ENCODE data around the gene KRTAP16-1.

The KRTAP16-1 gene

GRCh38 chr17:41294016-41294415 lies 15.1 kb downstream of the KRTAP16-1 start:
- TF ChIP-seq TAF1 (IDR thresholded peaks at IDR 0.05; ENCODE audit: borderline replicate concordance, insufficient read depth, low read length) (no peak), POLR2AphosphoS5 (IDR thresholded peaks at IDR 0.05; ENCODE audit: low read depth, low read length) (no peak)

GRCh38 chr17:41287050-41287449 lies 22.1 kb downstream of the KRTAP16-1 start:
- no peak for TF ChIP-seq FOXP2 (optimal IDR thresholded peaks at IDR 0.05; ENCODE audit: borderline replicate concordance, extremely low read depth, extremely low read length, insufficient read depth)
- TF ChIP-seq SIN3A (IDR thresholded peaks at IDR 0.05; ENCODE audit: borderline replicate concordance, insufficient read depth, low read length) = no peak
- TF ChIP-seq REST (IDR thresholded peaks at IDR 0.05; ENCODE audit: insufficient read depth in 1 of 2, low read depth in 2 of 2, low read length in 2 of 2) = no peak
- TF ChIP-seq POLR2AphosphoS5 (IDR thresholded peaks at IDR 0.05; ENCODE audit: low read depth, low read length) = no peak

- TF ChIP-seq REST (IDR thresholded peaks at IDR 0.05; ENCODE audit: insufficient read depth in 1 of 2, low read depth in 2 of 2, low read length in 2 of 2) (no peak), SIN3A (IDR thresholded peaks at IDR 0.05; ENCODE audit: borderline replicate concordance, insufficient read depth, low read length) (no peak), TAF1 (IDR thresholded peaks at IDR 0.05; ENCODE audit: borderline replicate concordance, insufficient read depth, low read length) (no peak), POLR2AphosphoS5 (IDR thresholded peaks at IDR 0.05; ENCODE audit: low read depth, low read length) (no peak), FOXP2 (optimal IDR thresholded peaks at IDR 0.05; ENCODE audit: borderline replicate concordance, extremely low read depth, extremely low read length, insufficient read depth) (no peak)
Observed at GRCh38 chr17:41284546-41284945, 24.6 kb downstream of the KRTAP16-1 start.

- no peak for TF ChIP-seq SIN3A (IDR thresholded peaks at IDR 0.05; ENCODE audit: borderline replicate concordance, insufficient read depth, low read length)
- TF ChIP-seq TAF1 (IDR thresholded peaks at IDR 0.05; ENCODE audit: borderline replicate concordance, insufficient read depth, low read length) = no peak
- TF ChIP-seq REST (IDR thresholded peaks at IDR 0.05; ENCODE audit: insufficient read depth in 1 of 2, low read depth in 2 of 2, low read length in 2 of 2) = no peak
Observed at GRCh38 chr17:41284043-41284442, 25.1 kb downstream of the KRTAP16-1 start.

GRCh38 chr17:41278176-41278955 lies 30.7 kb downstream of the KRTAP16-1 start:
- TF ChIP-seq REST (IDR thresholded peaks at IDR 0.05; ENCODE audit: insufficient read depth in 1 of 2, low read depth in 2 of 2, low read length in 2 of 2) (no peak), SIN3A (IDR thresholded peaks at IDR 0.05; ENCODE audit: borderline replicate concordance, insufficient read depth, low read length) (no peak), TAF1 (IDR thresholded peaks at IDR 0.05; ENCODE audit: borderline replicate concordance, insufficient read depth, low read length) (no peak), FOXP2 (optimal IDR thresholded peaks at IDR 0.05; ENCODE audit: borderline replicate concordance, extremely low read depth, extremely low read length, insufficient read depth) (no peak), POLR2AphosphoS5 (IDR thresholded peaks at IDR 0.05; ENCODE audit: low read depth, low read length) (no peak)

Measured in PFSK-1 (cell line).